GM12892 (cell line): ENCODE results near the gene MXRA7.

Experiments used
- POLR2A ChIP-seq: IDR thresholded peaks from 2 replicates; pipeline ENCODE4 v1.6.1; 2011; ENCODE audit warnings: low read depth, low read length, control low read depth
- TAF1 ChIP-seq: IDR thresholded peaks from 2 replicates; pipeline ENCODE4 v1.6.1; 2011; ENCODE audit warnings: low read depth, mild to moderate bottlenecking, control low read depth, low read length, borderline replicate concordance

GRCh38 chr17:76757256-76757655 is 46.5 kb upstream of the MXRA7 start:
- TF ChIP-seq POLR2A (no peak), TAF1 (no peak)
